ENCODE data around the gene DNAH11. TPM values are rescaled to one million over a fixed set of nuclear protein-coding genes. Genes with fewer than 3 reads are reported as not detected.
A peak's percentile ranks its signal among the peaks of the same experiment; 100 is the strongest.
"Not testable (repeated sequence)": the region's sequence is repeated elsewhere in the genome, so short reads cannot be mapped to it uniquely, and the experiment has no call there.

DNAH11 gene
- 1 to 10 TPM in 1 of 2 donors, under 1 TPM in 1; 0.02 to 9.9 TPM for total RNA-seq

GRCh38 chr7:21542891-21543527 is at the start of gene DNAH11:
DNAH11 (plus strand) TSS chr7:21543039; CDS start chr7:21543246, 207 bp downstream.
- DNase-seq (ENCODE audit: low spot score in 2 of 2) (peak in 1 of 2 donors; percentile 54), ATAC-seq (peak; percentile 65 to 93)
- no peak within 1 kb of the TSS for H3K27ac Mint-ChIP-seq
- no peaks in the 10 kb centered on the region for H3K9me3 Mint-ChIP-seq
- H3K36me3 Mint-ChIP-seq, result peaks cover 5% of the 10 kb centered on the region in 2 donors

- no peak for DNase-seq (ENCODE audit: low spot score in 2 of 2)
- Mint-ChIP-seq H3K27ac (no peak overlapping the region), H3K36me3 (peaks cover 42 to 63% of the 10 kb centered on the region in 2 donors), H3K9me3 (peaks cover 14 to 17% of the 10 kb centered on the region in 2 donors)
- ATAC-seq, result no peak
Observed at GRCh38 chr7:21495731-21496130, 47.1 kb upstream of the DNAH11 start.

GRCh38 chr7:21497072-21497471 is 45.8 kb upstream of the DNAH11 start:
- H3K27ac Mint-ChIP-seq, result no peak overlapping the region
- peaks cover 41 to 63% of the 10 kb centered on the region in 2 donors for H3K36me3 Mint-ChIP-seq
- DNase-seq (ENCODE audit: low spot score in 2 of 2) (no peak), ATAC-seq (no peak)
- H3K9me3 Mint-ChIP-seq, result peaks cover 10 to 15% of the 10 kb centered on the region in 2 donors

- Mint-ChIP-seq H3K27ac (no peak overlapping the region), H3K9me3 (peaks cover 15 to 22% of the 10 kb centered on the region in 2 donors), H3K36me3 (peaks cover 44 to 66% of the 10 kb centered on the region in 2 donors)
- DNase-seq (ENCODE audit: low spot score in 2 of 2) (no peak), ATAC-seq (no peak)
Observed at GRCh38 chr7:21500117-21500832, 42.6 kb upstream of the DNAH11 start.

GRCh38 chr7:21504021-21504420 is 38.8 kb upstream of the DNAH11 start:
- DNase-seq (ENCODE audit: low spot score in 2 of 2), result no peak
- no peak overlapping the region for H3K27ac Mint-ChIP-seq

GRCh38 chr7:21507627-21508343 is 35.1 kb upstream of the DNAH11 start:
- H3K27ac Mint-ChIP-seq, result no peak overlapping the region
- DNase-seq (ENCODE audit: low spot score in 2 of 2) (peak in 1 of 2 donors; percentile 30), ATAC-seq (peak in 1 of 2 donors; percentile 41)
- H3K9me3 Mint-ChIP-seq, result peaks cover 11 to 18% of the 10 kb centered on the region in 2 donors
- peaks cover 44 to 56% of the 10 kb centered on the region in 2 donors for H3K36me3 Mint-ChIP-seq

More at GRCh38 chr7:21504021-21504420, 38.8 kb upstream of the DNAH11 start:
- Mint-ChIP-seq H3K9me3 (peaks cover 19 to 28% of the 10 kb centered on the region in 2 donors), H3K36me3 (peaks cover 69 to 70% of the 10 kb centered on the region in 2 donors)
- no peak for ATAC-seq

- H3K36me3 Mint-ChIP-seq, result peaks cover 39 to 48% of the 10 kb centered on the region in 2 donors
- no peak overlapping the region for H3K27ac Mint-ChIP-seq
- ATAC-seq, result no peak
Observed at GRCh38 chr7:21508538-21508937, 34.3 kb upstream of the DNAH11 start.

GRCh38 chr7:21514062-21514461 is 28.8 kb upstream of the DNAH11 start:
- DNase-seq (ENCODE audit: low spot score in 2 of 2) (no peak), ATAC-seq (no peak)
- Mint-ChIP-seq H3K9me3 (no peaks in the 10 kb centered on the region), H3K36me3 (peaks cover 0 to 9% of the 10 kb centered on the region in 2 donors), H3K27ac (no peak overlapping the region)

More at GRCh38 chr7:21508538-21508937, 34.3 kb upstream of the DNAH11 start:
- H3K9me3 Mint-ChIP-seq, result peaks cover 6 to 18% of the 10 kb centered on the region in 2 donors
- no peak for DNase-seq (ENCODE audit: low spot score in 2 of 2)

- Mint-ChIP-seq H3K27ac (no peak overlapping the region), H3K9me3 (peaks cover 0 to 8% of the 10 kb centered on the region in 2 donors), H3K36me3 (peaks cover 0 to 5% of the 10 kb centered on the region in 2 donors)
- no peak for DNase-seq (ENCODE audit: low spot score in 2 of 2)
- ATAC-seq, result no peak
Observed at GRCh38 chr7:21524680-21525079, 18.2 kb upstream of the DNAH11 start.

- H3K36me3 Mint-ChIP-seq, result peaks cover 0 to 5% of the 10 kb centered on the region in 2 donors
- no peak overlapping the region for H3K27ac Mint-ChIP-seq
- DNase-seq (ENCODE audit: low spot score in 2 of 2) (no peak), ATAC-seq (no peak)
- H3K9me3 Mint-ChIP-seq, result peaks cover 0 to 8% of the 10 kb centered on the region in 2 donors
Observed at GRCh38 chr7:21526007-21526406, 16.8 kb upstream of the DNAH11 start.

GRCh38 chr7:21526448-21526847 is 16.4 kb upstream of the DNAH11 start:
- Mint-ChIP-seq H3K36me3 (peaks cover 0 to 5% of the 10 kb centered on the region in 2 donors), H3K27ac (no peak overlapping the region), H3K9me3 (peaks cover 0 to 8% of the 10 kb centered on the region in 2 donors)
- DNase-seq (ENCODE audit: low spot score in 2 of 2), result no peak
- ATAC-seq, result no peak

GRCh38 chr7:21532485-21532884 is 10.4 kb upstream of the DNAH11 start:
- not testable (repeated sequence) for ATAC-seq; H3K27ac Mint-ChIP-seq; H3K9me3 Mint-ChIP-seq; DNase-seq (ENCODE audit: low spot score in 2 of 2); H3K36me3 Mint-ChIP-seq

- not testable (repeated sequence) for H3K27ac Mint-ChIP-seq; H3K36me3 Mint-ChIP-seq; H3K9me3 Mint-ChIP-seq; DNase-seq (ENCODE audit: low spot score in 2 of 2); ATAC-seq
Observed at GRCh38 chr7:21533646-21534045, 9.2 kb upstream of the DNAH11 start.

GRCh38 chr7:21536445-21537118 is 6.3 kb upstream of the DNAH11 start:
- H3K9me3 Mint-ChIP-seq; ATAC-seq; H3K36me3 Mint-ChIP-seq; DNase-seq (ENCODE audit: low spot score in 2 of 2); H3K27ac Mint-ChIP-seq: not testable (repeated sequence)

- ATAC-seq (no peak), DNase-seq (ENCODE audit: low spot score in 2 of 2) (no peak)
- H3K9me3 Mint-ChIP-seq, result no peaks in the 10 kb centered on the region
- H3K36me3 Mint-ChIP-seq, result peaks cover 2% of the 10 kb centered on the region in 2 donors
- H3K27ac Mint-ChIP-seq, result no peak overlapping the region
Observed at GRCh38 chr7:21538936-21539495, 3.8 kb upstream of the DNAH11 start.

Data from activated naive CD4-positive, alpha-beta T cell treated with anti-CD3 and anti-CD28 coated beads, Interleukin-2, amount 50 U/mL, for 72 hours (primary cell).